Measurements from ENCODE around the gene HOXD11. TPM values are rescaled to one million over a fixed set of nuclear protein-coding genes. Genes with fewer than 3 reads are reported as not detected.
A peak's percentile ranks its signal among the peaks of the same experiment; 100 is the strongest.

The HOXD11 gene
- total and polyA plus RNA-seq, 2 of the 13 experiments (the other 11 are each of a cell fraction or from before 2014, with no cell fraction given): not detected

- TF ChIP-seq ZBTB10 (CRISPR knock-in tag; IDR thresholded peaks at IDR 0.05; ENCODE audit: borderline replicate concordance) (no peak), THAP8 (CRISPR knock-in tag; IDR thresholded peaks at IDR 0.05; ENCODE audit: borderline replicate concordance) (no peak; the same call in 1 of the 2 replicates), NFYC (CRISPR knock-in tag; IDR thresholded peaks at IDR 0.05) (no peak), ZFP36L1 (CRISPR knock-in tag; IDR thresholded peaks at IDR 0.05) (no peak), ZNF780A (CRISPR knock-in tag; IDR thresholded peaks at IDR 0.05) (no peak), NFE2L2 (IDR thresholded peaks at IDR 0.05; ENCODE audit: low read length) (no peak), PRMT3 (CRISPR knock-in tag; IDR thresholded peaks at IDR 0.05; ENCODE audit: borderline replicate concordance, low read depth) (no peak), SP1 (IDR thresholded peaks at IDR 0.05) (no peak), SP1 (CRISPR knock-in tag; IDR thresholded peaks at IDR 0.05) (no peak), EP300 (IDR thresholded peaks at IDR 0.05; ENCODE audit: low read depth in 2 of 2, low read length in 2 of 2) (no peak), EP300 (CRISPR knock-in tag; IDR thresholded peaks at IDR 0.05; ENCODE audit: borderline replicate concordance) (no peak), HNRNPL (IDR thresholded peaks at IDR 0.05; ENCODE audit: low read depth, low read length) (no peak), KLF16 (CRISPR knock-in tag; IDR thresholded peaks at IDR 0.05) (peak in 1 of 2 experiments; percentile 59; a peak in 1 of 4 replicates), SRF (IDR thresholded peaks at IDR 0.05; ENCODE audit: low read depth, low read length) (no peak), SALL2 (CRISPR knock-in tag; IDR thresholded peaks at IDR 0.05) (peak; percentile 87), CEBPB (IDR thresholded peaks at IDR 0.05; ENCODE audit: borderline replicate concordance, low read depth, low read length) (no peak), CTCF (CRISPR knock-in tag; IDR thresholded peaks at IDR 0.05) (peak; percentile 98), SRSF1 (optimal IDR thresholded peaks at IDR 0.05; ENCODE audit: low read depth, low read length) (peak; percentile 68), FLYWCH1 (CRISPR knock-in tag; IDR thresholded peaks at IDR 0.05) (no peak), ZBTB42 (CRISPR knock-in tag; IDR thresholded peaks at IDR 0.05) (no peak), NFYB (CRISPR knock-in tag; IDR thresholded peaks at IDR 0.05) (no peak)
- TF ChIP-seq, protein P1, sequence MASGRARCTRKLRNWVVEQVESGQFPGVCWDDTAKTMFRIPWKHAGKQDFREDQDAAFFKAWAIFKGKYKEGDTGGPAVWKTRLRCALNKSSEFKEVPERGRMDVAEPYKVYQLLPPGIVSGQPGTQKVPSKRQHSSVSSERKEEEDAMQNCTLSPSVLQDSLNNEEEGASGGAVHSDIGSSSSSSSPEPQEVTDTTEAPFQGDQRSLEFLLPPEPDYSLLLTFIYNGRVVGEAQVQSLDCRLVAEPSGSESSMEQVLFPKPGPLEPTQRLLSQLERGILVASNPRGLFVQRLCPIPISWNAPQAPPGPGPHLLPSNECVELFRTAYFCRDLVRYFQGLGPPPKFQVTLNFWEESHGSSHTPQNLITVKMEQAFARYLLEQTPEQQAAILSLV (CRISPR knock-in tag; IDR thresholded peaks at IDR 0.05; ENCODE audit: borderline replicate concordance): no peak
- TF ChIP-seq, protein P2, sequence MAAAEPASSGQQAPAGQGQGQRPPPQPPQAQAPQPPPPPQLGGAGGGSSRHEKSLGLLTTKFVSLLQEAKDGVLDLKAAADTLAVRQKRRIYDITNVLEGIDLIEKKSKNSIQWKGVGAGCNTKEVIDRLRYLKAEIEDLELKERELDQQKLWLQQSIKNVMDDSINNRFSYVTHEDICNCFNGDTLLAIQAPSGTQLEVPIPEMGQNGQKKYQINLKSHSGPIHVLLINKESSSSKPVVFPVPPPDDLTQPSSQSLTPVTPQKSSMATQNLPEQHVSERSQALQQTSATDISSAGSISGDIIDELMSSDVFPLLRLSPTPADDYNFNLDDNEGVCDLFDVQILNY (CRISPR knock-in tag; conservative IDR thresholded peaks at IDR 0.05): no peak
Measured at GRCh38 chr2:176096986-176097819, 9.9 kb upstream of the HOXD11 start (continued).
